OCI-LY3 (cell line): Measurements from ENCODE around the gene DOCK9.

Experiments used
- H2AFZ ChIP-seq: fragments of 200-600, 300-600 bp; shearing (Covaris generic); 2 replicates; pipeline ENCODE4 v1.6.0; 2014; ENCODE audit warnings: antibody characterized with exemption, low read depth, low read length
- H3K27ac ChIP-seq: fragments of 200-600, 300-600 bp; sonication (generic); 2 replicates; pipeline ENCODE4 v1.5.1; 2014; ENCODE audit warnings: mild to moderate bottlenecking, low read length, moderate library complexity, mixed read lengths
- H3K27me3 ChIP-seq: fragments of 200-600, 300-600 bp; sonication (generic); 2 replicates; pipeline ENCODE4 v1.6.1; 2014; ENCODE audit warnings: low read depth, low read length, mixed read lengths
- H3K36me3 ChIP-seq: fragments of 200-600, 300-600 bp; sonication (generic); replicated peaks from 2 replicates; pipeline ENCODE3; 2014; ENCODE audit warnings: low read depth, low read length, mixed read lengths
- H3K4me1 ChIP-seq: fragments of 300-600, 200-600 bp; sonication (generic); 2 replicates; pipeline ENCODE4 v1.6.1; 2014; ENCODE audit warnings: low read length, mixed read lengths
- H3K4me2 ChIP-seq: fragments of 200-600, 300-600 bp; sonication (generic); 2 replicates; pipeline ENCODE4 v1.6.1; 2014; ENCODE audit warnings: low read length, mixed read lengths
- H3K4me3 ChIP-seq: fragments of 300-600, 200-600 bp; sonication (generic); 2 replicates; pipeline ENCODE4 v1.5.1; 2014; ENCODE audit warnings: antibody characterized with exemption, mild to moderate bottlenecking, low read length, moderate library complexity
- H3K79me2 ChIP-seq: fragments of 300-600, 200-600 bp; shearing (Covaris generic); 2 replicates; pipeline ENCODE4 v1.6.1; 2014; ENCODE audit warnings: mild to moderate bottlenecking, low read length, mixed read lengths
- H3K9ac ChIP-seq: fragments of 300-600, 200-600 bp; shearing (Covaris generic); 2 replicates; pipeline ENCODE4 v1.6.0; 2014; ENCODE audit warnings: mild to moderate bottlenecking, low read length, moderate library complexity
- H3K9me3 ChIP-seq: fragments of 200-600, 300-600 bp; shearing (Covaris generic); 2 replicates; pipeline ENCODE4 v1.6.1; 2014; ENCODE audit warnings: low read length, mixed read lengths; ENCODE audit not compliant: insufficient read depth
- H4K20me1 ChIP-seq: fragments of 200-600, 300-600 bp; sonication (generic); 2 replicates; pipeline ENCODE4 v1.6.1; 2016; ENCODE audit warnings: low read length, mixed read lengths; ENCODE audit not compliant: insufficient read depth
- CTCF ChIP-seq: fragments of 200-600, 300-600 bp; sonication (generic); IDR thresholded peaks from 2 replicates; pipeline ENCODE4 v1.5.1; 2014; ENCODE audit warnings: antibody characterized with exemption, low read length, low read depth
- EZH2phosphoT487 ChIP-seq: fragments of 200-600 bp; shearing (Covaris generic); IDR thresholded peaks from 2 replicates; pipeline ENCODE4 v1.6.1; 2018; ENCODE audit warnings: antibody characterized with exemption, mixed run types, low read depth

DOCK9 gene

GRCh38 chr13:98848746-98849145 lies 129.1 kb downstream of the DOCK9 start:
- Histone ChIP-seq H3K27me3 (no peaks in the 10 kb centered on the region), H2AFZ (no peak overlapping the region), H3K9me3 (no peaks in the 10 kb centered on the region), H3K4me3 (no peak overlapping the region), H4K20me1 (no peaks in the 10 kb centered on the region), H3K36me3 (no peaks in the 10 kb centered on the region), H3K4me2 (no peak overlapping the region), H3K4me1 (peaks cover 7% of the 10 kb centered on the region), H3K9ac (no peak overlapping the region), H3K27ac (no peak overlapping the region), H3K79me2 (no peaks in the 10 kb centered on the region)
- TF ChIP-seq CTCF (no peak), EZH2phosphoT487 (no peak)

- no peak for TF ChIP-seq EZH2phosphoT487
- no peak for TF ChIP-seq CTCF
- H3K9ac ChIP-seq = no peak overlapping the region
- no peaks in the 10 kb centered on the region for H3K27me3 ChIP-seq
- H3K4me3 ChIP-seq = no peak overlapping the region
- 0 out of 2 replicates have a peak, but pooled peaks cover 3% of the 10 kb centered on the region for H3K4me1 ChIP-seq
- no peak overlapping the region for H2AFZ ChIP-seq
- H4K20me1 ChIP-seq = no peaks in the 10 kb centered on the region
- no peaks in the 10 kb centered on the region for H3K36me3 ChIP-seq
- no peak overlapping the region for H3K4me2 ChIP-seq
- H3K79me2 ChIP-seq = no peaks in the 10 kb centered on the region
- H3K9me3 ChIP-seq = no peaks in the 10 kb centered on the region
- no peak overlapping the region for H3K27ac ChIP-seq
These were observed 130.1 kb downstream of the DOCK9 start for GRCh38 chr13:98847780-98848179.

GRCh38 chr13:98846986-98847385 lies 130.9 kb downstream of the DOCK9 start:
- Histone ChIP-seq H3K9me3 (no peaks in the 10 kb centered on the region), H4K20me1 (no peaks in the 10 kb centered on the region; the same call in 1 of the 2 replicates), H3K27me3 (no peaks in the 10 kb centered on the region), H3K4me2 (no peak overlapping the region), H3K9ac (no peak overlapping the region), H3K4me1 (0 out of 2 replicates have a peak, but pooled peaks cover 3% of the 10 kb centered on the region), H3K27ac (no peak overlapping the region), H2AFZ (no peak overlapping the region), H3K4me3 (no peak overlapping the region), H3K36me3 (no peaks in the 10 kb centered on the region), H3K79me2 (no peaks in the 10 kb centered on the region)
- TF ChIP-seq CTCF (no peak), EZH2phosphoT487 (no peak)

- Histone ChIP-seq H3K4me1 (0 out of 2 replicates have a peak, but pooled peaks cover 3% of the 10 kb centered on the region), H3K79me2 (no peaks in the 10 kb centered on the region), H3K9me3 (no peaks in the 10 kb centered on the region), H3K4me3 (no peak overlapping the region), H4K20me1 (no peaks in the 10 kb centered on the region; the same call in 1 of the 2 replicates), H3K9ac (no peak overlapping the region), H3K36me3 (no peaks in the 10 kb centered on the region), H3K4me2 (no peak overlapping the region), H3K27ac (no peak overlapping the region), H2AFZ (no peak overlapping the region), H3K27me3 (no peaks in the 10 kb centered on the region)
- TF ChIP-seq EZH2phosphoT487 = no peak
- no peak for TF ChIP-seq CTCF
These were observed 131.3 kb downstream of the DOCK9 start for GRCh38 chr13:98846521-98846920.
